PC-9 (cell line): ENCODE results near the gene IGLL1. TPM values are rescaled to one million over a fixed set of nuclear protein-coding genes. Genes with fewer than 3 reads are reported as not detected.

Experiments
- BruUV-seq: library from RNA; stranded (reverse); fragments of 400-500 nt; replicated peaks from 2 replicates; lab custom pipeline; 2021; lab: Mats Ljungman, UMichigan
- CTCF ChIA-PET: fragments of 300-600 bp; sonication (Branson Sonifier 250); formaldehyde crosslinking; loops from one replicate; lab custom pipeline; 2022; ENCODE audit warnings: antibody characterized with exemption; lab: Charles Lee
- POLR2A ChIA-PET: fragments of 300-600 bp; sonication (Branson Sonifier 250); formaldehyde crosslinking; loops from one replicate; lab custom pipeline; 2022; ENCODE audit warnings: antibody characterized with exemption; ENCODE audit not compliant: unreplicated experiment; lab: Charles Lee
- DNase-seq, 2 experiments: peaks; one replicate each; pipeline versions ENCODE4 v3.0.0 to v3.0.0-alpha.2; 2015 to 2022; ENCODE audit warnings: mixed read lengths in 1 of 2
- H2AFZ ChIP-seq: fragments of 200-600 bp; sonication (generic); 2 replicates; pipeline ENCODE4 v1.8.1; 2017; ENCODE audit warnings: antibody characterized with exemption
- H3F3A ChIP-seq: fragments of 200-600 bp; sonication (generic); 2 replicates; pipeline ENCODE4 v1.8.1; 2017; ENCODE audit warnings: antibody characterized with exemption, mild to moderate bottlenecking, low read depth; ENCODE audit not compliant: insufficient read depth
- H3K27ac ChIP-seq: fragments of 200-600 bp; sonication (generic); 2 replicates; pipeline ENCODE4 v1.6.1; 2016; ENCODE audit warnings: mixed run types
- H3K27me3 ChIP-seq: fragments of 200-600 bp; sonication (generic); 2 replicates; pipeline ENCODE4 v1.6.1; 2016; ENCODE audit warnings: low read depth, mixed run types; ENCODE audit not compliant: insufficient read depth
- H3K36me3 ChIP-seq: fragments of 200-600 bp; sonication (generic); 2 replicates; pipeline ENCODE4 v1.6.1; 2016; ENCODE audit warnings: low read depth, mixed run types
- H3K4me1 ChIP-seq: fragments of 200-600 bp; sonication (generic); replicated peaks from 2 replicates; pipeline ENCODE4 v1.6.1; 2016; ENCODE audit warnings: mixed run types; ENCODE audit not compliant: insufficient read depth
- H3K4me2 ChIP-seq: fragments of 200-600 bp; sonication (generic); 2 replicates; pipeline ENCODE4 v1.6.1; 2017; ENCODE audit warnings: mixed run types
- H3K4me3 ChIP-seq: fragments of 200-600 bp; sonication (generic); 2 replicates; pipeline ENCODE4 v1.6.1; 2016; ENCODE audit warnings: mixed run types
- H3K79me2 ChIP-seq: fragments of 200-600 bp; sonication (generic); 2 replicates; pipeline ENCODE4 v1.6.1; 2017; ENCODE audit warnings: low read depth, mixed run types
- H3K9me2 ChIP-seq: fragments of 200-600 bp; sonication (generic); 2 replicates; pipeline ENCODE4 v1.8.1; 2017; ENCODE audit warnings: mild to moderate bottlenecking; ENCODE audit not compliant: insufficient read depth
- H3K9me3 ChIP-seq: fragments of 200-600 bp; sonication (generic); 2 replicates; pipeline ENCODE4 v1.8.1; 2016; ENCODE audit warnings: low read depth; ENCODE audit not compliant: insufficient read depth
- H4K20me1 ChIP-seq: fragments of 200-600 bp; sonication (generic); 2 replicates; pipeline ENCODE4 v1.8.1; 2017; ENCODE audit not compliant: insufficient read depth
- CTCF ChIP-seq: fragments of 200-600 bp; sonication (generic); conservative IDR thresholded peaks from 2 replicates; pipeline ENCODE4 v1.6.1; 2017; ENCODE audit warnings: mixed run types, antibody characterized with exemption, mild to moderate bottlenecking, moderate library complexity
- EZH2 ChIP-seq: fragments of 200-600 bp; sonication (generic); IDR thresholded peaks from 2 replicates; pipeline ENCODE4 v1.8.0; 2017; ENCODE audit warnings: antibody characterized with exemption, low read depth
- intact Hi-C: fragments of 100-400 bp; cut with micrococcal nuclease; formaldehyde crosslinking; loops from one replicate; pipeline ENCODE4 v1.10.0; 2022; ENCODE audit not compliant: unreplicated experiment
- total RNA-seq: library from RNA; stranded (reverse); gene quantifications from 2 replicates; pipeline ENCODE4 v1.2.3, GENCODE V29; 2021

Gene IGLL1
- total RNA-seq, 1 experiment from 2014 or later: not detected

GRCh38 chr22:23591846-23592245 lies 11.8 kb upstream of the IGLL1 start:
- DNase-seq: no peak
- Histone ChIP-seq H3K27me3 (peaks cover 13% of the 10 kb centered on the region; the same call in 1 of the 2 replicates), H3F3A (no peaks in the 10 kb centered on the region), H3K4me2 (no peak overlapping the region), H3K4me3 (no peak overlapping the region), H2AFZ (no peak overlapping the region), H3K27ac (no peak overlapping the region), H3K36me3 (no peaks in the 10 kb centered on the region), H3K9me2 (no peaks in the 10 kb centered on the region), H3K4me1 (no peaks in the 10 kb centered on the region), H3K79me2 (no peaks in the 10 kb centered on the region), H3K9me3 (no peaks in the 10 kb centered on the region), H4K20me1 (no peaks in the 10 kb centered on the region)
- intact Hi-C loops: no loop called here
- POLR2A ChIA-PET: no interaction called here
- BruUV-seq: no TSS peak
- CTCF ChIA-PET: no interaction called here
- no peak for TF ChIP-seq CTCF

DNA sequence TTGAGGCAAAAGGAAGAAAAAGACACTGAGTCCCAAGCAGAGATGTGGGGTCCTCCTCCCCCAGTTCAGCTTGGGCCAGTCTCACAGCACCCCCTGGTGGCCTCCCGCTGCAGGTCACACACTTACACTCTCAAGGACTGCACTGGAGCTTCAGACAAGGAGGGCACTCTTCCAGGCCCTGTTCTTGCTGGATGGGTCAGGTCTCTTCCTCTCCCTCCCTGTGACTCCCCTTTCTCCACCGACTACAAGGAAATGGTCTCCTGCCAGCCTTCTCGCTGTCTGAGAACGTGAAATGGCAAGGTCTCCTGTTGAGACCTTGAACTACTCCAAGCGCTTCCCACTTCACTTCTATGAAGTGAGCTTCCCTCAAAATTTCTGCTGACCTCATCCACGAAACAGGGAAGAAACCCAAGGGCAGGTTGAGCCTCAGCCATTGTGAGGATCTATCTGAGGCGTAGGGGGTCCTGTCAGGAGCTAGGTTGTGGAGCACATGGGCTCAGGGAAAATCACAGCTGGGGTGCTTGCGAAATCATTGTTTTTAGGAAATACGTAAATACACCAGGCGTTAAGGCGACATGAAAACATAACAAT lies 11.2 kb upstream of the IGLL1 start:
- CTCF ChIA-PET: no interaction called here
- no peak for TF ChIP-seq EZH2
- peak; percentile 90 for TF ChIP-seq CTCF
- Histone ChIP-seq H3K27me3 (peaks cover 11% of the 10 kb centered on the region; the same call in 1 of the 2 replicates), H3K4me2 (no peak overlapping the region), H3K9me3 (no peaks in the 10 kb centered on the region), H3K4me1 (no peaks in the 10 kb centered on the region), H3K36me3 (no peaks in the 10 kb centered on the region), H3K9me2 (no peaks in the 10 kb centered on the region), H3K27ac (no peak overlapping the region), H3K79me2 (no peaks in the 10 kb centered on the region), H4K20me1 (no peaks in the 10 kb centered on the region), H3F3A (no peaks in the 10 kb centered on the region), H3K4me3 (no peak overlapping the region), H2AFZ (no peak overlapping the region)
- DNase-seq: peak in 1 of 2 experiments; percentile 24
- no TSS peak for BruUV-seq
- POLR2A ChIA-PET: no interaction called here
- intact Hi-C loops: no loop called here

GRCh38 chr22:23583836-23584235 lies 3.7 kb upstream of the IGLL1 start:
- POLR2A ChIA-PET: no interaction called here
- BruUV-seq: no TSS peak
- no peak for DNase-seq

More at GRCh38 chr22:23583836-23584235, 3.7 kb upstream of the IGLL1 start:
- H3K27me3 ChIP-seq: peaks cover 64% of the 10 kb centered on the region
- no peak overlapping the region for H3K27ac ChIP-seq
- TF ChIP-seq EZH2 (no peak), CTCF (no peak)
- H3K9me3 ChIP-seq: no peaks in the 10 kb centered on the region
- H3K36me3 ChIP-seq: no peaks in the 10 kb centered on the region
- H3K4me2 ChIP-seq: no peak overlapping the region
- H3K9me2 ChIP-seq: no peaks in the 10 kb centered on the region
- intact Hi-C loops: no loop called here
- no peaks in the 10 kb centered on the region for H3K79me2 ChIP-seq
- CTCF ChIA-PET: no interaction called here
- no peaks in the 10 kb centered on the region for H3F3A ChIP-seq
- no peak overlapping the region for H3K4me3 ChIP-seq
- no peaks in the 10 kb centered on the region for H3K4me1 ChIP-seq
- H2AFZ ChIP-seq: no peak overlapping the region
- no peaks in the 10 kb centered on the region for H4K20me1 ChIP-seq
